Kidney glomerular epithelial cell (primary cell): ENCODE results near the gene FOXP1.

Experiments used
- DNase-seq: peaks from one replicate; lab custom pipeline; 2025; lab: John Stamatoyannopoulos, UW

Gene FOXP1

GRCh38 chr3:71240034-71240433, 343.5 kb downstream of the FOXP1 start:
- DNase-seq = no peak

GRCh38 chr3:71238355-71238757, 345.2 kb downstream of the FOXP1 start:
- DNase-seq = no peak

DNA sequence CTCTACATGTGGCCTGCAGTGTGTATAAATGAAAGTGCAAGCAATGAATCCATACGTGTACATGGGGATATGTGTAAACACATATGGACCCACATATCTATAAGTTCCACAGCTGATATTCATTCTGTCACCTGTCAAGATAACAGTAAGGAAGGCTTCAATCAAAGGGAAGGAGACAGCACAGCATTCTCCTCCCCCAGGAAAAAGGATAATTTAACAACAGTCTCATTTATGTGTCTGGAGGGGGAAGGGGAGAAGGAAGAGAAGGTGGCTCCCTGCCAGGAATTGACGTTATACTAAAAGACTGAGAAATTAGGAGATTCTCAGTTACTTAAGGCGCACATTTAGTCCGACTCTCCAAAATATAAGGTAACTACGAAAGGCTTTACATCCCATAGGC, 345.9 kb downstream of the FOXP1 start:
- no peak for DNase-seq

DNA sequence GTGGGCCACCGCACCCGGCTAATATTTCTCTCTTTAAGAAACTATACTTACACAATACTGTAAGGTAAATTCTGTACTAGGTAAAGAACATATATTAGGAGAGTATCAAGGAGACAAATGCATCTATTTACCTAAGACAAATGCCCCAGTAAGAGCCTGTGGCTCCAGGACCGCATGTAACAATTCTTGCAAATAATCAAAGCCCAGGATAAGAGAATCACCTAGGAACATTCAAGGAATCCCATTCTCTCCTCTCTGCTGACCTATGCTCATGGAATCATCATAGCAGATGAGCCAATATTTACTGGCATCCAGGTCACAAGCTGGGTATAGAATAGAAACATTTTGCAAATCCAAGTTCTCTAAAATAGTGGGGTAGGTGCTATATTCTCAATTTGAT, 347.7 kb downstream of the FOXP1 start:
- no peak for DNase-seq

DNA sequence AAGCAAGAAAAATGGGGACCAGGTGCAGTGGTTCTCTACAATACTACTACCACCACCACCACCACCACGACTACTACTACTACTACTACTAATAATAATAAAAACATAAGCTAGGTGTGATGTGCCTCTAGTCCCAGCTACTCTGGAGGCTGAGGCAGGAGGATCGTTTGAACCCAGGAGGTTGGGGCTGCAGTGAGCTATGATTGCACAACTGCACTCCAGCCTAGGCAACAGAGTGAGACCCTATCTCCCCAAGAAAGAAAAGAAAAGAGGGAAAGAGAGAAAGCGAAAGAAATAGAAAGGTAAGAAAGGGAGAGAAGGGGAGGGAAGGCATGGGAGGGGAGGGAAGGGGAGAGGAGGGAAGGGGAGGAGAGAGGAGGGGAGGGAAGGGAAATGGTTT, 350.6 kb downstream of the FOXP1 start:
- no peak for DNase-seq

GRCh38 chr3:71232175-71232679, 351.3 kb downstream of the FOXP1 start:
- DNase-seq = no peak

- no peak for DNase-seq
These were observed 351.8 kb downstream of the FOXP1 start for GRCh38 chr3:71231680-71232079.

DNA sequence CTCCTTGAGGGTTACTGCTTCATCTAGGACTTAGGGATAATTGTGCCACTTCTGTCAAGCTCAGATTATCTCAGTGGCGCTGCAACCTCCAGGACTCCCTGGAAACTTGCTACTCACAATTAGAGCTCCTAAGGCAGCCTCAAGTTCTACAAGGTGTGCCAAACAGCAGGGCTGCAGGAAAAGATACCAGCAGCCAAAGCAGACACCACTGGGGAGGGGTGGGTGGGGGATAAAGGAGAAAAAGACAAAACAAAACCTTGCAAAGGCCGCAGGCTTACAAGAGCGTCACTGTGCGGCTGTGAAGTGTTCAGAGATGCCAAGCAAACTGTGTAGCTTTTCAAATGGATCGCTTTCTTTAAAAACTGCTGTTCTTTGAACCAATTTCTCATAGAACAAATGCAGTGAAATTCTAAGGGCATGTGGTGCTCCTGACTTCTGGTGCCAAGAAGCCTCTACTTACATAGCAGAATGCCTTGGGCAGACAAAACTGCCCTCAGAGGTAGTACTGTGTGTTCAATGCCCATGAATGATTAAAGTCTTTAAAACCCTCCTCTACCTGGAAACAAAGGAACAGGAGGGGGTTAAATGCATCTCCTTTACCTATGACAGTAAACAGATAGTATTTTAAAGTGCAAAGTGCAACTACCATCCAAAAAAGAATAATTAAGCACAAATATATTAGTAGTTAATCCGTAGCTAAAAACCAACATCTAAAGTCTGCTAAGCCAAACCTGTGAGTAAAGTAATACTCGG, 353.4 kb downstream of the FOXP1 start:
- no peak for DNase-seq

DNA sequence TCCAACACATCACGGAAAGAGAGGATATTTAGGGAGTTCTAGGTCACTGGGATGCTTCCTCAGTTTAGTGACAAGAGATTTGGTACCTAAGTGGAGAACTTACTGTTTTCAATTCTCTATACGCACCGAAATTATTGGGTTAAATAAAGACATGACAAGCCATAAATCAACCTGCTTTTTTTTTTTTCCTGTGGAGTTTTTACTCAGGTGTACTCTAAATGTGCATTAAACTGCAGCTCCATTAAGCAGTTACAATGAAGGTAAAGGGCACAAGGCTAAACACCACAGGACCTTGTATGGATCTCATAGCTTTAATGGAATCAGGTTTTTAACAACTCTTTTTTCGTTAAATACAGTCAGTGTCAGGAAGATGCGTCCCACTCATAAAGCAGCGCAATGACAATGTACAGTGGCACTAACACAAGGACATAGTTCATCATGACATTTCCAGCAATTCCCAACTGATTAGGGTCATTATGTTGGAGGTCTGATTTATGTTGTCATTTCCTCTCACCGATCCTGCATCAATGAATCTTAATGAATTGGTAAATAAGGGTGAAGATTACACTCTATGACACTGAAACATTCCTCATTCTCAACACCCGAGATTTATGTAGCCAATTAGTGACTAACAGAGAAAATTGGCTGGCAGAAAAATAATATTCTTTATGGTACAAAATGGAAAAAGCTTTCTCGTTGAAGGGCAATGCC, 355.2 kb downstream of the FOXP1 start:
- DNase-seq = no peak

- no peak for DNase-seq
These were observed 356.3 kb downstream of the FOXP1 start for GRCh38 chr3:71227270-71227661.

- DNase-seq = no peak
These were observed 356.8 kb downstream of the FOXP1 start for GRCh38 chr3:71226565-71227269.

DNA sequence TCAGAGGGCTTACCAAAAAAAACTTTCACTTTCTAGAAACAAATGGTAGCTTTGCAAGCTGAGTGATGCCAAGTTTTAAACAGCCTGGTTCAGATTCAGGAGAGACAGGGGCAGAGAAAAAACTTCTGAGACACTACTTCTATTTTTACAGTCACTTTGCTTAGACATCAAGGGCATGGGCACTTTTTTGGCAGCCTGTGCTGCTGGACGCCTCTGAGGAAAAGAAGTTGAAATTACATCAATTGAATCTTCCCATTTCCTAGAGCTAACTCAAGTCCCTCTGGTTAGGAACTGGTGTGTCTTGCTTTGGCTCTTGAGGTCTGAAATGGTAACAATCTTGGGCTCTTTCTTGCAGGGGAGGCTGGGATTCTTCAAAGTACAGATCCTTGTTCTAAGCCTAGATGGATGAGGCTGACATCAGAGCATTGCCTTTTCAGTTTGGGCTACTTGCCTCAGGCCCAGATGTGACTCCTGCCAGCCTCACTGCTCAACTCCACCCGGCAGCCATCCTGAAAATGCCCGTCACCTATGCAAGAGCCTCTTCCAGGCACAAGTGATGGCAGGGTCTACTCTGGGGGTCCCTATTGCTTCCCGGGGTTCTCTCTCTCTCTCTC, 357.5 kb downstream of the FOXP1 start:
- no peak for DNase-seq

DNA sequence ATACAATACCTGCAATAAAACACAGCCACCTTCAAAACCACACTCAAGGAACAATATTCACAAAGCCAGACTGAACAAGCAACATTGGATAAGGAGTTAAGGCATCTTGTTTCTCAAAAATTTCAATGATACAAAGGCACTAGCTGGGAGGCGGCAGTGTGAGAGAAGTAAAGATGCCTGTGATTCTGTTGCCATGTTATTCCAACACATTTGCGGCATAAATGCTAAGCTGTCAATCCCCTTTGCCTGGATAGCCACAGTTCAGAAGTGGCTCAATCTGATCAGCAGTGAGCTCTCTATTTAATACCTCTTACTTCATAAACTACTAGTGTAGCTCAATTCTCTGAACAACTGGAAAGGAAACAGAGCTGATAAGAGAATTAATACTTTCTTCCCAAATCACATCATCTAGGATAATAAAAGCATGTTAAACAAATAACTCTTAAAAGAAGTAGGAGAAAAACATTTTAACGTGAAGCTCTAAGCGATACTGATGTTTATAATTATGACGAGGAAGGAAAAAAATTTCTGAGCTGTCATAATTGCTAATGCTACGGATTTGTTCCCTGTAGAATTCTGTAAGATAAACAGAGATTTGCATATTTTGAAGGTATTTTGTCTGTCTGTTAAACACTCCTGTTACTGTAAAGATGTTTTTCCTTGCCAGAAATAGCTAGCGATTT, 358.4 kb downstream of the FOXP1 start:
- DNase-seq = no peak

DNA sequence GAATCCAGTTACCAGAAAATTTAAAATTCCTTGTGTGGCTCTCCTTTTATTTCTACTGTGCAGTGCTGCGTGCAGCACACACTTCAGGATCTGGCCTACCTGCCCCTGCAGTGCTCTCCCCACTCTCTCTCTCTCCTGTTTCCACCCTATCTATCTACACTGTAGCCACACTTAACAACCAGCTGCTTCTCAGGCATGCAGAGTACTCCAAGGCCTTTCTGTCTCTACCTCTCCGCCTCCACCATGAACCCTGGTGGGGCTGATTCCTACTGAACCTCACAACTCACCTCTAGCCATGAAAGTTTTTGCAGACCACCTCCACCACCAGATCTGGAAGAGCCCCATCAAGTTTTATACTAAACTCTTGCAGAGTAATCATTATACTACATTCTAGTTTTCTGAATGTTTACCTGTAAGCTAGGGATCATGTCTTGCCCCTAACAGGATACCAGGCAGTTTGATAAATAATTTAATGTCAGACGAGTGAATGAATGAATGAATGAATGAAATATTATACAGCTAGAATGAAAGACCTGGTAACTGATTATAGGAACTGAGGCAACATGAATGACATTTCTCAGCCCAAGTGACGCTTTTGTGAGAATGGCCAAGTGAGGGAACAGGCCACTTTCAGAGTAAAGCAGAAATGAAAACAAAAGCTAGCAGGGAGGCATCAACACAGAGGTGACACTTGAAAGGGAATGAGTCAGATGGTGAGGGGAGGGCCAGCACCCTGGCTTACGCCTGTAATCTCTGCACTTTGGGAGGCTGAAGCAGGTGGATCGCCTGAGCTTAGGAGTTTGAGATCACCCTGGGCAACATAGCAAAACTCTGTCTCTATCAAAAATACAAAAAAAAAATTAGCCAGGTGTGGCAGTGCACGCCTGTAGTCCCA, 363.5 kb downstream of the FOXP1 start:
- no peak for DNase-seq

DNA sequence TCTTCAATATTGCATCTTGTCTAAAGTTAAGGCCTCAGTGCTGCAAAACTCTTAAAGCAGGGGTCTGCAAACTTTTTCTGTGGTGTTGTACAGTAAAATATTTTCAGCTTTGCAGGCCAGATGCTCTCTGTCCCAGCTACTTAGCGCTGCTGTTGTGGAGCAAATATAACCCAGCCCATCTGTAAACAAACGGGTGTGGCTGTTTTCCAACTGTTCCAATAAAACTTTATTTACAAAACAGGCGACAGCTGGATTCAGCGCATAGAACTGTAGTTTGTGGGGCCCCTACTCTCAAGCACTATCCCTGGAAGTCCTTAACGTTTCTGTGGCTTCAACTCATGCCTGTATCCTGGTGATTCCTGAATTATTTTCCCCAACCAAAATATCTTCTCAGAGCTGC, 365.0 kb downstream of the FOXP1 start:
- DNase-seq = no peak

DNA sequence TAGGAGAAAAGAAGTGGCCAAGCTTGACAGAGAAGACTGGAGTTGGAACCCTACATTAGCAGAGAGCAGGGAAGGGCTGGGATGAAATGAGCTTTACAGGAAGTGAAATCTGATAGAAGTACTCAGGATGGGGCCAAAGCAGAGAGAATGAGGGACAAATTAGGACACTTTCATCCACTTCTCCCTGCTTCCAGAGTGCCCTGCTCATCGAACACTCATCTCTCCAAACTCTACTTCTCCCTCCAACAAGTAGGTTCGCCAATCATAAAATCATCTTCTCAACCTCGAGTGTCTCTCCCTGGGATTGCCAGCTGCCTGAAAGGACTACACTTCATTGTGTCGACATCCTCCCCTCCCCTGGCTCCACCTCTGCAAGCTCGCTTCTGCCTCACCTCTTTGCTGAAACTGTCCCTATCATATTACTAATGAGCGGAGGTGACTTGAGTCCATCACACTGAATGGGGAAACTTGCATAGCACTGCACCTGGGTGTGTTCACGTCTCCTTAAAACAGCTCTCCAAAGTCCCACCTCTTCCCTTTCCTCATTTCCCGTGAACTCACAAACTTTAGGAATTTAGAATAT, 365.8 kb downstream of the FOXP1 start:
- DNase-seq = no peak

GRCh38 chr3:71215351-71215750, 368.2 kb downstream of the FOXP1 start:
- DNase-seq = no peak

GRCh38 chr3:71214797-71215196, 368.7 kb downstream of the FOXP1 start:
- no peak for DNase-seq

DNA sequence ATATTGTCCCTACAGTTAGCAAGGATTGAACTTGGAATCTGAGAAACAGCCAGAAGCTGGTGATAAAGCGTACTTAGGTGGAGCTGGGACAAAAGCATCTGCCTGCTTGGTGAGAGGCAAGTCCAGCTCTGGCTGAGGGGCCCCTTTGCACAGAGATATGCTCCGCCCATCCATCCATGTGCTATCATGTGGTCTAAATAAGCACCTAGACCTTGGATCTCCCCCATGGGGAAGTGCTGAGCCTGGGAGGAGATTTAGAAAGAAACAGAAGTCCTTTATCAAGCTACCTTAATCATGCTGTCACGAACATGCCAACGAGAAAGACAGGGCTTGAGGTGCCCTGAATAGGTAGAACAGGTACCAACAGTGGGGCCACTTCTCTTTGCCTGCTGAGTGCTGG, 369.5 kb downstream of the FOXP1 start:
- no peak for DNase-seq

DNA sequence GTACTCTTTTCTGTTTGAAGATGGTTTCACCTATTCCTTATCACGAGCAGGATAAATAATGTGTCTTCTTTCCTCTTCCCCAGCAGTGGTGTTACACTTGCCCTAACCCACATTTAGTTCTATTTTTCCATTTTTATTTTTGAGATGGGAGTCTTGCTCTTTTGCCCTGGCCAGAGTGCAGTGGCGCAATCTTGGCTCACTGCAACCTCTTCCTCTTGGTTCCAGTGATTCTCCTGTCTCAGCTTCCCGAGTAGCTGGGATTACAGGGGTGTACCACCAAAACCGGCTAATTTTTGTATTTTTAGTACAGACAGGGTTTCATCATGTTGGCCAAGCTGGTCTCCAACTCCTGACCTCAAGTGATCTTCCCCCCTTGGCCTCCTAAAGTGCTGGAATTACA, 372.4 kb downstream of the FOXP1 start:
- no peak for DNase-seq
